HG03175 (cell line): ENCODE data around the gene RAPGEF2.

Source experiments
- ATAC-seq: cut with Tn5 transposase; IDR thresholded peaks from one replicate; pipeline ENCODE4 v1.9.1; 2021; ENCODE audit warnings: mild to moderate bottlenecking, moderate library complexity; ENCODE audit not compliant: unreplicated experiment

Gene RAPGEF2

GRCh38 chr4:159389756-159390155, 286.9 kb downstream of the RAPGEF2 start:
- ATAC-seq, result no peak

DNA sequence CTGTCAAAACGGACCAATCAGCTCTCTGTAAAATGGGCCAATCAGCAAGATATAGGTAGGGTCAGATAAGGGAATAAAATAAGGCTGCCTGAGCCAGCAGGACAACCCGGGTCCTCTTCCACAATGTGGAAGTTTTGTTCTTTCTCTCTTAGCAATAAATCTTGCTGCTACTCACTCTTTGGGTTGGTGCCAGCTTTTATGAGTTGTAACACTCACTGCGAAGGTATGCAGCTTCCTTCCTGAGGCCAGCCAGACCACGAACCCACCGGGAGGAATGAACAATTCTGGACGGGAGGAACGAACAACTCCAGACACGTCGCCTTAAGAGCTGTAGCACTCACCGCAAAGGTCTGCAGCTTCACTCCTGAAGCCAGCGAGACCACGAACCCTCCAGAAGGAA, 287.8 kb downstream of the RAPGEF2 start:
- no peak for ATAC-seq

DNA sequence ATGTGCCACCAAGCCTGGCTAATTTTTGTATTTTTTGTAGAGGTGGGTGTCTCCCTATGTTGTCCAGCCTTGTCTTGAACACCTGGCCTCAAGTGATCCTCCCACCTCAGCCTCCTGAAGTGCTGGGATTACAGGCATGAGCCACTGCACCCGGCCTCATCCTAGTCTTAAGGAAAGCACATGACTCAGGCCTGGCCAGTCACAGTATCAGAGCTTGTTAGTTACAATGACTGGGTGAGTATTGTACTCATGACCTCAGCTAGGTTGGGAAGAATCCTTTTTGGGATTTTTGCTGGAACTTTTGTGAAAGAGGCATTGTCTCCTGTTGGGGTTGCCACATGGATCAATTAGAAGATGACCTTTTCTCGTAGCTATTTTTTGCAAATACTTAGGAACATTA, 292.8 kb downstream of the RAPGEF2 start:
- ATAC-seq, result no peak

DNA sequence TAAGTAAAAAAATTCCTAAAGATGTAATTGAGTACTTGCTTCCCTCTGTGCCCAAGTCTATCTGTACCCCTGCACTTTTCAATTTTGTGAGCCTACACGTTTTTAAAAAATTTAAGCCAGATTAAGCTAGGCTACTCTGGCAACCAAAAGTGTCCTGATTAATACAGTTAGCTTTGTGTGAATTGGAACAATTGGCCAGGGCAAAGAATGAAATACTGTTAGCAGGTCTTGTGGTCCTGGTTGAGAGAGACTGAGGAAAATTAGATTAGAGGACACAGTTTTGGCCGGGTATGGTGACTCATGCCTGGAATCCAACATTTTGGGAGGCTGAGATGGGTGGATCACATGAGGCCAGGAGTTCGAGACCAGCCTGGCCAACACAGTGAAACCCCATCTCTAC, 293.3 kb downstream of the RAPGEF2 start:
- no peak for ATAC-seq

- no peak for ATAC-seq
Measured at GRCh38 chr4:159398236-159398638, 295.4 kb downstream of the RAPGEF2 start.

- no peak for ATAC-seq
Measured at GRCh38 chr4:159400558-159401225, 297.8 kb downstream of the RAPGEF2 start.

- no peak for ATAC-seq
Measured at GRCh38 chr4:159401226-159401712, 298.4 kb downstream of the RAPGEF2 start.

GRCh38 chr4:159401791-159402380, 299.0 kb downstream of the RAPGEF2 start:
- ATAC-seq, result no peak
